SK-N-SH treated with all-trans-retinoic acid at 6 μM for 48 hours (cell line): ENCODE data around the gene IQSEC2.

ENCODE experiments used
- ATAC-seq: fragments of 200-7000 bp; cut with Tn5 transposase; 3 replicates; pipeline ENCODE4 v1.9.1; 2020; ENCODE audit warnings: mild to moderate bottlenecking, moderate library complexity
- BACH2 ChIP-seq: fragments of 250-450 bp; sonication (Bioruptor Pico); IDR thresholded peaks from 2 replicates; pipeline ENCODE4 v1.9.0; 2021; ENCODE audit warnings: mild to moderate bottlenecking, borderline replicate concordance
- CSDC2 ChIP-seq: fragments of 250-450 bp; sonication (Bioruptor Pico); IDR thresholded peaks from 2 replicates; pipeline ENCODE4 v1.5.0; 2020; ENCODE audit warnings: mild to moderate bottlenecking, moderate library complexity
- CSRNP3 ChIP-seq: fragments of 250-450 bp; sonication (Bioruptor Pico); IDR thresholded peaks from 2 replicates; pipeline ENCODE4 v1.5.1; 2021; ENCODE audit warnings: mild to moderate bottlenecking, moderate library complexity
- ESRRG ChIP-seq: fragments of 250-450 bp; sonication (Bioruptor Pico); IDR thresholded peaks from 2 replicates; pipeline ENCODE4 v1.6.1; 2021; ENCODE audit warnings: mild to moderate bottlenecking
- ISL1 ChIP-seq: fragments of 250-450 bp; sonication (Bioruptor Pico); IDR thresholded peaks from 2 replicates; pipeline ENCODE4 v2.1.2; 2022; ENCODE audit warnings: mild to moderate bottlenecking, moderate library complexity
- OSR1 ChIP-seq: fragments of 250-450 bp; sonication (Bioruptor Pico); IDR thresholded peaks from 2 replicates; pipeline ENCODE4 v1.8.0; 2022; ENCODE audit warnings: moderate library complexity, mild to moderate bottlenecking, inconsistent platforms
- POU6F1 ChIP-seq: fragments of 250-450 bp; sonication (Bioruptor Pico); IDR thresholded peaks from 2 replicates; pipeline ENCODE4 v1.8.0; 2021; ENCODE audit warnings: low read depth, mild to moderate bottlenecking, moderate library complexity, borderline replicate concordance
- PPARA ChIP-seq: fragments of 250-450 bp; sonication (Bioruptor Pico); IDR thresholded peaks from 2 replicates; pipeline ENCODE4 v1.5.0; 2020; ENCODE audit warnings: mild to moderate bottlenecking, borderline replicate concordance
- RARB ChIP-seq: fragments of 250-450 bp; sonication (Bioruptor Pico); IDR thresholded peaks from 2 replicates; pipeline ENCODE4 v1.8.0; 2021; ENCODE audit warnings: mild to moderate bottlenecking, moderate library complexity
- SNAI2 ChIP-seq: fragments of 250-450 bp; sonication (Bioruptor Pico); IDR thresholded peaks from 2 replicates; pipeline ENCODE4 v1.5.0; 2020; ENCODE audit warnings: mild to moderate bottlenecking, moderate library complexity
- TCF4 ChIP-seq: fragments of 250-450 bp; sonication (Bioruptor Pico); IDR thresholded peaks from 2 replicates; pipeline ENCODE4 v1.8.0; 2021; ENCODE audit warnings: mild to moderate bottlenecking, moderate library complexity, borderline replicate concordance
- TSHZ2 ChIP-seq: fragments of 250-450 bp; sonication (Bioruptor Pico); IDR thresholded peaks from 2 replicates; pipeline ENCODE4 v1.5.0; 2020; ENCODE audit warnings: mild to moderate bottlenecking, moderate library complexity
- ZC3H10 ChIP-seq: fragments of 250-450 bp; sonication (Bioruptor Pico); IDR thresholded peaks from 2 replicates; pipeline ENCODE4 v1.5.1; 2021; ENCODE audit warnings: mild to moderate bottlenecking, moderate library complexity
- ZFP3 ChIP-seq: fragments of 250-450 bp; sonication (Bioruptor Pico); IDR thresholded peaks from 2 replicates; pipeline ENCODE4 v1.5.0; 2020; ENCODE audit warnings: mild to moderate bottlenecking, moderate library complexity
- ZFP30 ChIP-seq: fragments of 450-650 bp; formaldehyde crosslinking; IDR thresholded peaks from 2 replicates; pipeline ENCODE4 v1.5.0; 2022; ENCODE audit warnings: mild to moderate bottlenecking, moderate library complexity
- ZNF565 ChIP-seq: fragments of 450-650 bp; formaldehyde crosslinking; conservative IDR thresholded peaks from 2 replicates; pipeline ENCODE4 v1.5.0; 2020; ENCODE audit warnings: low read depth, mild to moderate bottlenecking, moderate library complexity
- ZNF70 ChIP-seq: fragments of 450-650 bp; formaldehyde crosslinking; IDR thresholded peaks from 2 replicates; pipeline ENCODE4 v1.5.0; 2020; ENCODE audit warnings: mild to moderate bottlenecking, moderate library complexity
- ZNF8 ChIP-seq: fragments of 450-650 bp; formaldehyde crosslinking; IDR thresholded peaks from 2 replicates; pipeline ENCODE4 v1.5.0; 2020; ENCODE audit warnings: mild to moderate bottlenecking, moderate library complexity
- TF ChIP-seq, protein P1 (sequence below): fragments of 250-450 bp; sonication (Bioruptor Pico); IDR thresholded peaks from 2 replicates; pipeline ENCODE4 v1.5.1; 2020; ENCODE audit warnings: low read depth, mild to moderate bottlenecking, moderate library complexity
- TF ChIP-seq, protein P2 (sequence below): fragments of 250-450 bp; sonication (Bioruptor Pico); IDR thresholded peaks from 2 replicates; pipeline ENCODE4 v1.8.0; 2020; ENCODE audit warnings: mild to moderate bottlenecking, moderate library complexity, borderline replicate concordance

The IQSEC2 gene

DNA sequence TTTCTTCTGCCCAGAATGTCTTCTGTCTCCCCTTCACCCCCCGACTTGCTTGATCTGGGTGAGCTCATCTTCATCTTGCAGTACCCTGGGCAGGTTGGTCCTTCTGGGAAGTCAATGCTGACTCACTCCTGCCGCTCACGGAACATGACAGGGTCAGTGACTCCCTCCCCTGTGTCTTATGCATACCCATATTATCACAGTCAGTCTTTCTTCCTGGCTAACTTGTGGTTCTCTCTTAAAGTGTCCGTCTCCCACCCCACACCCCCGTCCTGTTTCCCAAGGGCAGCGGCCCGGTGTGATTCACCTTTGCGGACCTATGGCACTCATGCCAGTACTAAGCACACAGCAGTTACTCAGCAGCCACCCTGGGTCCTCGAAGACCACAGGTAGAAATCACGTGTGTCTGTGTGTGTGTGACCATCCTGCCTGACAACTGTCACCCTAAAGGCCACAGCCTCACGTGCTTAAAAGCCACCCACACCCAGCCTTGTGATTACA is 17.7 kb downstream of the IQSEC2 start:
- no peak for TF ChIP-seq ZNF8 (CRISPR knock-in tag)
- TF ChIP-seq ZFP3 (CRISPR knock-in tag), result peak; percentile 93
- ATAC-seq, result peak; percentile 86

DNA sequence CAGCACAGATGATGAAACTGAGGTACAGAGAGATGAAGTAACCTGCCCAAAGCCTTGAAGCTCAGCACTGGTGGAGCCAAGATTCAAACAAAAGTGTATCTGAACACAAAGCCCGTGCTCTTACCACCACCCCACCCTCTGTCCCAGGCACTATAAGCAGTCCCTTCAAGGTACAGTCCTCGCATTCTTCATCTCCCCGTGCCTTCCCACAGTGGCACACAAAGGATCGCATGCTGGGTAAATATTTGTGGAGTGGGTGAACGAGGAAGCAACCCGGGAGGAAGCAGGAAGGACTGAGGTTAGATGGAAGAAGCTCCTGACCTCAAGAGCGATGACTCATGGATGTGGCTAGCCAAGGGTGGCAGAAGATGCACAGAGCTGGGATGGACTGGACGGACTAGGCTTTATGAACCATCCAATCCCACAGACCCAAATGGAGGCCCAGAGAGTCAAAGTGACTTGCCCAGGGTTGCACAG is 18.4 kb downstream of the IQSEC2 start:
- TF ChIP-seq ESRRG (CRISPR knock-in tag) (no peak), ZFP3 (CRISPR knock-in tag) (no peak), ISL1 (no peak), ZFP30 (CRISPR knock-in tag) (no peak), TCF4 (no peak), POU6F1 (CRISPR knock-in tag) (no peak), OSR1 (CRISPR knock-in tag) (no peak), ZNF565 (CRISPR knock-in tag) (no peak), PPARA (CRISPR knock-in tag) (no peak), ZC3H10 (CRISPR knock-in tag) (no peak)
- ATAC-seq, result peak; percentile 74

GRCh38 chrX:53262189-53262917 is 19.0 kb downstream of the IQSEC2 start:
- TF ChIP-seq ISL1 (no peak), SNAI2 (no peak), ZNF70 (CRISPR knock-in tag) (no peak), TCF4 (no peak), ZFP3 (CRISPR knock-in tag) (no peak), TSHZ2 (CRISPR knock-in tag) (no peak), RARB (CRISPR knock-in tag) (no peak), POU6F1 (CRISPR knock-in tag) (no peak), BACH2 (CRISPR knock-in tag) (no peak), PPARA (CRISPR knock-in tag) (no peak), CSRNP3 (CRISPR knock-in tag) (no peak), OSR1 (CRISPR knock-in tag) (no peak), CSDC2 (no peak), ZC3H10 (CRISPR knock-in tag) (no peak)
- TF ChIP-seq, protein P1, sequence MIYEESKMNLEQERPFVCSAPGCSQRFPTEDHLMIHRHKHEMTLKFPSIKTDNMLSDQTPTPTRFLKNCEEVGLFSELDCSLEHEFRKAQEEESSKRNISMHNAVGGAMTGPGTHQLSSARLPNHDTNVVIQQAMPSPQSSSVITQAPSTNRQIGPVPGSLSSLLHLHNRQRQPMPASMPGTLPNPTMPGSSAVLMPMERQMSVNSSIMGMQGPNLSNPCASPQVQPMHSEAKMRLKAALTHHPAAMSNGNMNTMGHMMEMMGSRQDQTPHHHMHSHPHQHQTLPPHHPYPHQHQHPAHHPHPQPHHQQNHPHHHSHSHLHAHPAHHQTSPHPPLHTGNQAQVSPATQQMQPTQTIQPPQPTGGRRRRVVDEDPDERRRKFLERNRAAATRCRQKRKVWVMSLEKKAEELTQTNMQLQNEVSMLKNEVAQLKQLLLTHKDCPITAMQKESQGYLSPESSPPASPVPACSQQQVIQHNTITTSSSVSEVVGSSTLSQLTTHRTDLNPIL (CRISPR knock-in tag), result no peak
- TF ChIP-seq, protein P2, sequence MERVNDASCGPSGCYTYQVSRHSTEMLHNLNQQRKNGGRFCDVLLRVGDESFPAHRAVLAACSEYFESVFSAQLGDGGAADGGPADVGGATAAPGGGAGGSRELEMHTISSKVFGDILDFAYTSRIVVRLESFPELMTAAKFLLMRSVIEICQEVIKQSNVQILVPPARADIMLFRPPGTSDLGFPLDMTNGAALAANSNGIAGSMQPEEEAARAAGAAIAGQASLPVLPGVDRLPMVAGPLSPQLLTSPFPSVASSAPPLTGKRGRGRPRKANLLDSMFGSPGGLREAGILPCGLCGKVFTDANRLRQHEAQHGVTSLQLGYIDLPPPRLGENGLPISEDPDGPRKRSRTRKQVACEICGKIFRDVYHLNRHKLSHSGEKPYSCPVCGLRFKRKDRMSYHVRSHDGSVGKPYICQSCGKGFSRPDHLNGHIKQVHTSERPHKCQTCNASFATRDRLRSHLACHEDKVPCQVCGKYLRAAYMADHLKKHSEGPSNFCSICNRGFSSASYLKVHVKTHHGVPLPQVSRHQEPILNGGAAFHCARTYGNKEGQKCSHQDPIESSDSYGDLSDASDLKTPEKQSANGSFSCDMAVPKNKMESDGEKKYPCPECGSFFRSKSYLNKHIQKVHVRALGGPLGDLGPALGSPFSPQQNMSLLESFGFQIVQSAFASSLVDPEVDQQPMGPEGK (CRISPR knock-in tag), result no peak
- peak; percentile 15; the same call in 2 of the 3 replicates for ATAC-seq
